ENCODE data around the gene LDLRAD1.
"Not testable (repeated sequence)": the region's sequence is repeated elsewhere in the genome, so short reads cannot be mapped to it uniquely, and the experiment has no call there.

The LDLRAD1 gene

GRCh38 chr1:54016343-54017282 lies 1.4 kb downstream of the LDLRAD1 start:
- DNase-seq, result no peak

- no peak for DNase-seq
Observed at GRCh38 chr1:54014009-54014629, 3.9 kb downstream of the LDLRAD1 start.

- no peak for DNase-seq
Observed at GRCh38 chr1:54013393-54014008, 4.5 kb downstream of the LDLRAD1 start.

GRCh38 chr1:54012863-54013262 lies 5.1 kb downstream of the LDLRAD1 start:
- DNase-seq, result no peak

- no peak for DNase-seq
Observed at GRCh38 chr1:54012008-54012325, 6.0 kb downstream of the LDLRAD1 start.

- DNase-seq, result no peak
Observed at GRCh38 chr1:54011316-54012007, 6.5 kb downstream of the LDLRAD1 start.

- DNase-seq, result no peak
Observed at GRCh38 chr1:54010415-54011117, 7.4 kb downstream of the LDLRAD1 start.

GRCh38 chr1:54009406-54009805 lies 8.6 kb downstream of the LDLRAD1 start:
- no peak for DNase-seq

GRCh38 chr1:54008876-54009275 lies 9.1 kb downstream of the LDLRAD1 start:
- no peak for DNase-seq

GRCh38 chr1:54007613-54008012 lies 10.4 kb downstream of the LDLRAD1 start:
- no peak for DNase-seq

GRCh38 chr1:54006508-54006907 lies 11.5 kb downstream of the LDLRAD1 start:
- no peak for DNase-seq

- DNase-seq, result no peak
Observed at GRCh38 chr1:54004481-54005049, 13.4 kb downstream of the LDLRAD1 start.

GRCh38 chr1:54003750-54004480 lies 14.1 kb downstream of the LDLRAD1 start:
- not testable (repeated sequence) for DNase-seq

- no peak for DNase-seq
Observed at GRCh38 chr1:54003249-54003646, 14.7 kb downstream of the LDLRAD1 start.

GRCh38 chr1:54002544-54003248 lies 15.3 kb downstream of the LDLRAD1 start:
- no peak for DNase-seq

- DNase-seq, result no peak
Observed at GRCh38 chr1:54001591-54001990, 16.4 kb downstream of the LDLRAD1 start.

GRCh38 chr1:53999920-54000319 lies 18.1 kb downstream of the LDLRAD1 start:
- no peak for DNase-seq

GRCh38 chr1:53998223-53998622 lies 19.8 kb downstream of the LDLRAD1 start:
- DNase-seq, result no peak

GRCh38 chr1:53995683-53996082 lies 22.3 kb downstream of the LDLRAD1 start:
- no peak for DNase-seq

- not testable (repeated sequence) for DNase-seq
Observed at GRCh38 chr1:53994516-53994915, 23.5 kb downstream of the LDLRAD1 start.

Measured in activated CD4-positive, alpha-beta T cell treated with anti-CD3 and anti-CD28 coated beads for 1 hour (primary cell).